ENCODE measurements around the gene TGM1. TPM values are rescaled to one million over a fixed set of nuclear protein-coding genes. Genes with fewer than 3 reads are reported as not detected.
A peak's percentile ranks its signal among the peaks of the same experiment; 100 is the strongest.

The TGM1 gene
- total and polyA plus RNA-seq, 10 of the 15 experiments (the other 5 are each of a cell fraction or from before 2014, with no cell fraction given): 0.05 to 5.9 (median 1.8) TPM

GRCh38 chr14:24274101-24274543 is 11.1 kb upstream of the TGM1 start (continued):
- TF ChIP-seq MLLT1 (IDR thresholded peaks at IDR 0.05) (no peak), FOXM1 (IDR thresholded peaks at IDR 0.05; ENCODE audit: low read depth, low read length) (peak; percentile 75; the same call in 1 of the 2 replicates), POU2F2 (IDR thresholded peaks at IDR 0.05; ENCODE audit: borderline replicate concordance, low read depth, low read length) (no peak), BRCA1 (IDR thresholded peaks at IDR 0.05; ENCODE audit: low read depth, low read length) (no peak), RFX5 (IDR thresholded peaks at IDR 0.05; ENCODE audit: low read depth, low read length) (no peak), ZBTB40 (IDR thresholded peaks at IDR 0.05; ENCODE audit: borderline replicate concordance) (no peak), SUPT20H (IDR thresholded peaks at IDR 0.05; ENCODE audit: borderline replicate concordance, control insufficient read depth, low read depth, low read length) (no peak), NFXL1 (IDR thresholded peaks at IDR 0.05; ENCODE audit: borderline replicate concordance) (no peak), USF1 (IDR thresholded peaks at IDR 0.05; ENCODE audit: borderline replicate concordance, extremely low read length, insufficient read depth, low read depth, low read length) (no peak), RUNX3 (IDR thresholded peaks at IDR 0.05; ENCODE audit: low read length) (peak; percentile 55), MEF2A (IDR thresholded peaks at IDR 0.05; ENCODE audit: insufficient read depth, low read depth, low read length) (no peak), NKRF (conservative IDR thresholded peaks at IDR 0.05) (no peak), RAD51 (IDR thresholded peaks at IDR 0.05) (no peak), STAT3 (IDR thresholded peaks at IDR 0.05; ENCODE audit: low read depth, low read length) (no peak), JUND (IDR thresholded peaks at IDR 0.05; ENCODE audit: low read depth, low read length) (peak; percentile 78; the same call in 1 of the 2 replicates), EZH2 (IDR thresholded peaks at IDR 0.05; ENCODE audit: borderline replicate concordance, control insufficient read depth, low read depth, low read length) (no peak), SIX5 (IDR thresholded peaks at IDR 0.05; ENCODE audit: low read depth, low read length, severe bottlenecking) (no peak), SMAD5 (IDR thresholded peaks at IDR 0.05; ENCODE audit: low read depth) (no peak), NR2C1 (IDR thresholded peaks at IDR 0.05) (no peak)
